Measurements from ENCODE around the gene DGKH. TPM values are rescaled to one million over a fixed set of nuclear protein-coding genes. Genes with fewer than 3 reads are reported as not detected.

Gene DGKH
- total and polyA plus RNA-seq, 10 of the 15 experiments (the other 5 are each of a cell fraction or from before 2014, with no cell fraction given): 1.3 to 15.2 (median 7.3) TPM

DNA sequence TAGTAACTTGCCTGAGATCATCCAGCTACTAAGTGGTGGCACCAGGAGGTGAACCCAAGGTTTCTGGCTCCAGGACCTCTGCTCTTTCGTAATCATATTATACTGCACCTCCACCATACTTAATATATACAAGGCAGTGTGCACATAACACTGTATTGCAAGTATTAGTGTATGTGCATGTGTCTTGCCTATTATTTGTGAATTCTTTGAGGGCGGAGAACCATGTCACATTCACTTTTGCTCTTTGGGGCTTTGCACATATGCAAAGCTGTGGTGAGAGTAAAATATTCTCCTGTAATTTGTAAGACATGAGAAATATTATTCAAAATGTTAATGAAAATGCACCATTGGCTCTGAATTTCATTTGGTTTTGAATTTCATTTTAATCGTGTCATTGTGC is 78.6 kb downstream of the DGKH start:
- in situ Hi-C loops (cut with MboI): no loop called here
- CTCF ChIA-PET: interaction anchor here (1.1 kb wide), 1 partner anchor 11 kb away, joined by 3 read pairs; no protein-coding TSS in a partner anchor
- no peak for FAIRE-seq

More for the DNA sequence above, 78.6 kb downstream of the DGKH start:
- Histone ChIP-seq H3K4me1 (ENCODE audit: control insufficient read depth, insufficient read depth, low read length) (no peaks in the 10 kb centered on the region), H3K4me2 (ENCODE audit: control insufficient read depth, insufficient read depth) (no peak overlapping the region), H3K9ac (ENCODE audit: control insufficient read depth, insufficient read depth, low read length) (no peak overlapping the region), H3K27ac (ENCODE audit: control insufficient read depth, insufficient read depth) (no peak overlapping the region), H3K27me3 (replicated peaks in 1 of 2; ENCODE audit: control insufficient read depth in 2 of 2, insufficient read depth in 2 of 2, low read length in 1 of 2) (no peaks in the 10 kb centered on the region), H4K20me1 (ENCODE audit: control insufficient read depth, insufficient read depth) (no peaks in the 10 kb centered on the region), H3K4me3 (no peak overlapping the region), H2AFZ (ENCODE audit: control insufficient read depth, low read depth, low read length) (no peak overlapping the region), H3K79me2 (ENCODE audit: control insufficient read depth, insufficient read depth, low read length) (no peaks in the 10 kb centered on the region; the same call in 1 of the 2 replicates), H3K36me3 (ENCODE audit: control insufficient read depth in 2 of 2, insufficient read depth in 2 of 2, low read length in 1 of 2) (peaks cover 2 to 18% of the 10 kb centered on the region in 2 experiments; a peak in 3 of 4 replicates), H3K9me3 (replicated peaks; ENCODE audit: control insufficient read depth, insufficient read depth, low read length) (no peaks in the 10 kb centered on the region)
- BruUV-seq (replicated peaks): no TSS peak
- SMC1A ChIA-PET (ENCODE audit: uncharacterized antibody, unreplicated experiment): interaction anchor here (0.6 kb wide), 1 partner anchor 16 kb away, joined by 4 read pairs; no protein-coding TSS in a partner anchor
- no peak for ATAC-seq
- RAD21 ChIA-PET (ENCODE audit: unreplicated experiment): no interaction called here
- intact Hi-C loops (cut with micrococcal nuclease; ENCODE audit: unreplicated experiment): no loop called here
- no peak for DNase-seq (ENCODE audit: low read depth, low spot score)
- 88% methylated on average over 3 of the region's 3 CpGs for WGBS (ENCODE audit: insufficient coverage, insufficient replicate concordance, low lambda C conversion rate, missing lambda C conversion rate)
- POLR2A ChIA-PET: no interaction called here
- TF ChIP-seq, protein P1, sequence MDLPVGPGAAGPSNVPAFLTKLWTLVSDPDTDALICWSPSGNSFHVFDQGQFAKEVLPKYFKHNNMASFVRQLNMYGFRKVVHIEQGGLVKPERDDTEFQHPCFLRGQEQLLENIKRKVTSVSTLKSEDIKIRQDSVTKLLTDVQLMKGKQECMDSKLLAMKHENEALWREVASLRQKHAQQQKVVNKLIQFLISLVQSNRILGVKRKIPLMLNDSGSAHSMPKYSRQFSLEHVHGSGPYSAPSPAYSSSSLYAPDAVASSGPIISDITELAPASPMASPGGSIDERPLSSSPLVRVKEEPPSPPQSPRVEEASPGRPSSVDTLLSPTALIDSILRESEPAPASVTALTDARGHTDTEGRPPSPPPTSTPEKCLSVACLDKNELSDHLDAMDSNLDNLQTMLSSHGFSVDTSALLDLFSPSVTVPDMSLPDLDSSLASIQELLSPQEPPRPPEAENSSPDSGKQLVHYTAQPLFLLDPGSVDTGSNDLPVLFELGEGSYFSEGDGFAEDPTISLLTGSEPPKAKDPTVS (IDR thresholded peaks at IDR 0.05; ENCODE audit: low read depth, low read length): no peak
- TF ChIP-seq, protein P2, sequence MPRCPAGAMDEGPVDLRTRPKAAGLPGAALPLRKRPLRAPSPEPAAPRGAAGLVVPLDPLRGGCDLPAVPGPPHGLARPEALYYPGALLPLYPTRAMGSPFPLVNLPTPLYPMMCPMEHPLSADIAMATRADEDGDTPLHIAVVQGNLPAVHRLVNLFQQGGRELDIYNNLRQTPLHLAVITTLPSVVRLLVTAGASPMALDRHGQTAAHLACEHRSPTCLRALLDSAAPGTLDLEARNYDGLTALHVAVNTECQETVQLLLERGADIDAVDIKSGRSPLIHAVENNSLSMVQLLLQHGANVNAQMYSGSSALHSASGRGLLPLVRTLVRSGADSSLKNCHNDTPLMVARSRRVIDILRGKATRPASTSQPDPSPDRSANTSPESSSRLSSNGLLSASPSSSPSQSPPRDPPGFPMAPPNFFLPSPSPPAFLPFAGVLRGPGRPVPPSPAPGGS (IDR thresholded peaks at IDR 0.05; ENCODE audit: borderline replicate concordance, insufficient read depth, low read depth, low read length, poor library complexity, severe bottlenecking): no peak
- TF ChIP-seq ZNF622 (IDR thresholded peaks at IDR 0.05) (no peak), SUZ12 (IDR thresholded peaks at IDR 0.05; ENCODE audit: unreplicated experiment) (no peak), JUND (IDR thresholded peaks at IDR 0.05; ENCODE audit: low read depth, low read length) (no peak), TBL1XR1 (IDR thresholded peaks at IDR 0.05; ENCODE audit: low read depth, low read length) (no peak)
